Stimulated activated CD8-positive, alpha-beta memory T cell treated with anti-CD3 and anti-CD28 coated beads, Interleukin-4, amount 100 ng/mL, for 48 hours (primary cell): ENCODE results near the gene LEMD1.
"Not testable (repeated sequence)": the region's sequence is repeated elsewhere in the genome, so short reads cannot be mapped to it uniquely, and the experiment has no call there.

Experiments used
- DNase-seq: peaks from one replicate; pipeline ENCODE4 v3.0.0-alpha.2; 2020

Gene LEMD1

DNA sequence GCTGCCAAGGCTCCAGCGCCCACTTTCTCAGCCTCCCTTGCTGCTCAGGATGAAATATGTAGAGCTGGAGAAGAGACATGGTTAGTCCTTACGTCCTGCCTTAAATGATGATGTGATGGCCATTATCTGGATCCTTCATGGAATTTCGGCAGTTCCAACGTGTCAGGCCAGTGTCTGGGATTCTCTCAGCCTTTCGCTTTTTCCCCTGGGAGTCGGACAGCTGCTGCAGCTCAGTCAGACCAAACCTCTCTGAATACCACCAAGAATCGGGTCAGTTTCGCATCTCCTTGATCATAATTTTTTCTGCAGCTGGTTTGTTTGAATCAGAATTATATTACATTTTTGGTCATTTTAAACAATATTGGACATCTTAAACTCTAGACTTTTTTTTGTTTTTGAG, 42.8 kb downstream of the LEMD1 start:
- DNase-seq, result no peak

DNA sequence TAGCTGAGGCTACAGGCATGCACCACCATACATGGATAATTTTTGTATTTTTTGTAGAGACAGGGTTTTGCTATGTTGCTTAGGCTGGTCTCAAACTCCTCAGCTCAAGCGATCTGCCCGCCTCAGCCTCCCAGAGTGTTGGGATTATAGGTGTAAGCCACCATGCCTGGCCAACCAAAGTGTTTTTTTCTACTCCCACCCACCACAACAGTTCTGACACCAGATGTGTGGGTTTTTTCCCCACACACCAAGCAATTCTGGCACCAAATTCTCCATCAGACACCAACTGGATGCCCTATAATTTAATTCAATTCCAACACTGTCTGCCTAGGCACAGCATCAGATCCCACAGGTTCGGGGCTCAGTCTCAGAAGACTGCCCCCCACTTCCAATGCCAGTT, 44.5 kb downstream of the LEMD1 start:
- no peak for DNase-seq

DNA sequence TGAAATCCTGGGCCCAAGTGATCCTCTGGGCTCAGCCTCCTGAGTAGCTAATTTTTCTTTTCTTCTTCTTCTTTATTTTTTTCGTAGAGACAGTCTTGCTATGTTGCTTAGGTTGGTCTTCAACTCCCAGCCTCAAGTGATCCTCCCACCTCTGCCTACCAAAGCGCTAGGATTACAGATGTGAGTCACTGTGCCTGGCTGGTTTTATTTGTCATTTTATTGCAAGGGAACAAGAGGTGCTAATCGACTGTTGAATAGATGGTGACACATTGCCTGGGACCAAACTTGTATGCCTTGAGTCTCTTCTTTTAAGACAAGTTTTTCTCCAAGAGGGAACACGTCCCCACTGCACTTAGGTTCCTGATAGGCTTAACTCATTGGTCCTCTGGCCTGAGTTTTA, 45.1 kb downstream of the LEMD1 start:
- DNase-seq, result no peak

DNA sequence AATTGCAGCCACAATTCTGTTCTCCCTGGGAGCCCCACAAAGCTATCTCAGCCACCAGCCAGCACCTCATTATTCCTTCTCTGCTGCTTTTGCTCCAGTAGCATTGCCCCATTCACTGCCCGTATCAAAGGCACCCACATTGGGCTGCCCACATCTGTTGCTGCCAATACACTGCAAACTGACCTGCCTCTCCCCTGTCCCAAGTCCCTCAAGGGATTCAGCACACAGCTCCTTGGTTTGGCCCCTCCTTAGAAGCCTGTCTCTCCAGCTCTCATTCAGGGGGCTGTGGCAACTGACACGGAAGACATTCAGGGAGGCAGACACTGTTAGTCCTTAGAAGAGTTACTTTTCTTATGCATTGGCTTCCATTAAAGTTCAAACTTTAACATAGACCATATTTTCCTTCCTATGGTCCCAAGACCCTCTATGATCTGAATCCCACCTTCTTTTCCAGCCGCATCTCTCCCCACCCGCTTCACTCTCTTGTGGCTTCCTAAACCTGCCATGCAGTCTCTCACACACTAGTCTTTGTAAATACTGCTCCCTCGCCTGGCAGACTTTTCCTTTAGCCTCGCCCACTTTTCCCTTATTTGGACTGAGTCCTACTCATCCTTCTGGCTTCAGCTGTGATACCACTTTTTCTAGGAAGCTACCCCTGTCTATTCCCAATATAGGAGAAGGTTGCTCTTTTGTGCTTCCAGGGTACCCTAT, 45.9 kb downstream of the LEMD1 start:
- DNase-seq, result no peak

GRCh38 chr1:205374210-205375078, 47.4 kb downstream of the LEMD1 start:
- DNase-seq, result no peak

GRCh38 chr1:205373798-205374175, 48.1 kb downstream of the LEMD1 start:
- DNase-seq, result no peak

- no peak for DNase-seq
Observed at GRCh38 chr1:205373022-205373797, 48.6 kb downstream of the LEMD1 start.

- DNase-seq, result no peak
Observed at GRCh38 chr1:205371871-205372660, 49.8 kb downstream of the LEMD1 start.

GRCh38 chr1:205370780-205371179, 51.1 kb downstream of the LEMD1 start:
- no peak for DNase-seq

DNA sequence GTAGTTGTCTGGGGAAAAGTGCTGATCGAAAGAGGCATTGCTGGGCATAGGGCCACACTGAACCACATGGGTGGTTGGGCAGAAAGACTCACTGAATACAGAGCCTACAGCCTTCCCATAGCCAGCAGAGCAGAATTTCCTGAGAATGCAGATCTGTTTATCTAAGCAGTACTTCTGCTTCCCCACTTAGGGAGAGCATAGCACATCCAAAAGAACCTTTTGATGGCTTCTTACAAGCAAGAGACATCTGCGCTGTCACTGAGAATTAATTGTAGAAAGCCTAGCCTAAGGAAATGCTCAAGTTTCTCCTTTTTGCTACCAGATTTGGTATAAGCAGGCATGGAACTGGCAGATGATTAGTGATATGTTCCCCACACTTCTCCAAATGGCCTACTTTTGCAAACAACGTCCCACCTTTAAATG, 52.1 kb downstream of the LEMD1 start:
- no peak for DNase-seq

GRCh38 chr1:205368478-205368877, 53.4 kb downstream of the LEMD1 start:
- no peak for DNase-seq

DNA sequence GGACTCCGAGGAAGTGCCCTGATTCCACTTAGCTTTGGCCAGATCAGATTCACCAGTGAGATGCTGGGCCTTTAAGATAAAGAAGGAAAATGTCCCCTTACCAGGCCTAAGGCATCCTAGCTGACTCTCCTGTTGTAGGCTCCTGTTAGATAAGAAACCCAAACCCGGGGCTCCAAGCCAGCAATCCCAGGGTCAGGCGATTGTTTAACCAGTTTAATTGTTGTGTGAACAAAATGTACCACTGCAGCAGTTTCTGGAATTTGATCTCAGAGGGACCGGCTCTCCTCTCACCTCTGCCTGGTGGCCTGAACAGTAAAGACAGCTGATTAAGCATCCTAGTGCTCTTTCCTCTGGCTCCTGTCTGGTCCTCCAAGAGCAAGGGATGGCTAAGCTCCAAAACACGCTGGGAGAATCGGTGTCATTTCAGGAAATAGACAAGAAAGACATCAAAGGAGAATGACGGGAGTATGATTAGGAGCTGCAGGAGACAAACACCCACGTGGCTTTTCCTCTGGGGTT, 55.9 kb downstream of the LEMD1 start:
- no peak for DNase-seq

DNA sequence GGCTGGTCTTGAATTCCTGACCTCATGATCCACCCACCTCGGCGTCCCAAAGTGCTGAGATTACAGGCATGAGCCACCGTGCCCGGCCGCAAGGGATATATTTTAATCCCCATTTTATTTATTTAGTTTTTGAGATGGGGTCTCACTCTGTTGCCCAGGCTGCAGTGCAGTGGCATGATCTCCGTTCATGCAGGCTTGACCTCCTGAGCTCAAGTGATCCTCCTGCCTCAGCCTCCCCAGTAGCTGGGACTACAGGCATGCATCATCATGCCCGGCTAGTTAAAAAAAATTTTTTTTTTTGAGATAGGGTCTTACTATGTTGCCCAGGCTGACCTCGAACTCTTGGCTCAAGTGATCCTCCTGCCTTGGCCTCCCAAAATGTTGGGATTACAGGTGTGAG, 56.8 kb downstream of the LEMD1 start:
- DNase-seq, result not testable (repeated sequence)

DNA sequence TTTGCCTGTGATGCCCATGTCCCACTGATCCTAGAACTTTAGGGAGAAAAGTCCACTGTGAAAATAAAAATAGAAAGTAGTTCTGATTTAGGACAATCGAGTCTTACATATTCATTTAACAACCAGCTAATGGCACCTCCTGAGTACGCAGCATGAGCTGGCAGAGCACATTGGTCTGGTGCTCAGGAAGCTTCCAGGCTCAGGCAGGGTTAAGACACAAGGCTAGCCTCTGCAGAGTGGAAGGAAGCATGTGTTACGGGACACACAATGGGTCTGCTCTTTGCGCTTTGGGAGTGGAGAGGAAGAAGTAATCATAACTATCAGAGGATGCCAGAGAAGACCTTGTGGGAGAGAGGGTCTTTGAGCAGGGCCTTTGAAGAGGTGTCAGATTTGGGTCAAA, 61.0 kb downstream of the LEMD1 start:
- DNase-seq, result no peak

GRCh38 chr1:205359771-205360565, 61.9 kb downstream of the LEMD1 start:
- no peak for DNase-seq

GRCh38 chr1:205358579-205358978, 63.3 kb downstream of the LEMD1 start:
- no peak for DNase-seq

GRCh38 chr1:205357567-205357966, 64.3 kb downstream of the LEMD1 start:
- DNase-seq, result no peak

DNA sequence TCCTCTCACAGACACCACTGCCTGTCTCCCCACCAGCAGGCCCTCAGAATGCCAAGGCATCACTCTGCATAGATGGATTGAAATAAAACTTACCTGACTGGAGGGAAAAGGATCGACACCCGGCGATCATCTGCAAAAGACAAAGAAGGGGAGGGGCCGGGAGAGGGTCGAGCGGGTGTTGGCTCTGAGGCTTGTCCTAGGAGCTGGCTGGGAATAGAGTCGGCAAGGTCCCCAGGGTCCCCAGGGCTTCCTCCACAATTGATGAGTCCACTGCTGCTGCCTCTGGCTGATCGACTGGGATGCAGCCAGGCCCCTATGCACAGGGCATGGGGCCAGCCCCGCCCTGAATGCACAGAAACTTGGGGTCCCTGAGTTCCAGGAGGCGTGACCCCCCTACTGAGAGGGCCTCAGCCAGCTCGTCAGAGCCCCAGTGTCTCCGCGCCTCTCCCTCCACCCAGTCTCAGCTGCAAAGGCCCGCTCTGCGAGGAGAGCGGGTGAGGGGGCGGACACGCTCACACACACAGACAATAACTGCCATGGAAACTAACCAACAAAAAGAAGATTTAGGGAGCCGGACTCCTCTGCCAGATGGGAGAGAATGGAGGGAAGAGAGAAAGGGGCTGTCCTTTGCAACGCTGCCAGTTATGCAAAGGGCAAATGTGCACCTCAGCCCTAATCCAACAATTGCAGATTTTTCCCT, 65.3 kb downstream of the LEMD1 start, which contains the start of gene KLHDC8A:
Gene KLHDC8A, minus strand, starts transcription at position 483 of the 700 bp plus-strand sequence. CDS start 13,318 bp downstream, outside the sequence.
- DNase-seq, result no peak

- no peak for DNase-seq
Observed at GRCh38 chr1:205355075-205355453, 66.8 kb downstream of the LEMD1 start.

- DNase-seq, result peak; percentile 71
Observed at GRCh38 chr1:205354259-205355074, 67.4 kb downstream of the LEMD1 start.
